Adrenal gland (tissue), 5 donors: ENCODE data around the gene DENND5B.

Experiments used
- POLR2A ChIP-seq, 2 donors: fragments of 450-650 bp; IDR thresholded peaks; one replicate each; pipeline ENCODE4 v1.6.1; 2017; ENCODE audit warnings: antibody characterized with exemption in 2 of 2, mild to moderate bottlenecking in 2 of 2, moderate library complexity in 1 of 2
- TF ChIP-seq, protein P1 (sequence below), 6 experiments: fragments of 450-650 bp in 4 of 6; fragments of 200-600 bp in 2 of 6; sonication (generic) in 1 of 6; IDR thresholded peaks; 1 replicate in 5 of 6; 2 replicates in 1 of 6; pipeline versions ENCODE4 v1.5.1 to v1.8.0; 2016 to 2021; ENCODE audit warnings: antibody characterized with exemption in 6 of 6, mild to moderate bottlenecking in 2 of 6, moderate library complexity in 1 of 6
- donor health status: DM: no; HTN: no; CAD: no.

DNA sequence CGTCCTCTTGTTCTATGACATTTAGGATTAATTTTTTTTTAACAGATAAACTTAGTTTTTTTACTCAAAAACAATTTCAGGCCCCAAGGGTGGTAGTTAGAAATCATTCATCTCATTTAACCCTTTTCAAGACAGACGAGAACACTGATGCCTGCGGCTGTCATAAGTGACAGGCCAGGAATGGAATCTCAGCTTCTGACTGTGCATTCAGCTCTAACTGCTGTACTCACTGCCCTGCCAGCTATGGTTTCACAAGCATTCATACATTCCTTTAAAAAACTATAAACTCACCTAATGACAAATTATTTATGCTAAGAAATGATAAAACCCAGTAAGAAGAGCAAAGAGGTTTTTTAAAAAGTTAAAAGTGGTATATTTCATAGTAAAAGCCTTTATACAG lies 8.8 kb downstream of the DENND5B start:
- TF ChIP-seq, protein P1, sequence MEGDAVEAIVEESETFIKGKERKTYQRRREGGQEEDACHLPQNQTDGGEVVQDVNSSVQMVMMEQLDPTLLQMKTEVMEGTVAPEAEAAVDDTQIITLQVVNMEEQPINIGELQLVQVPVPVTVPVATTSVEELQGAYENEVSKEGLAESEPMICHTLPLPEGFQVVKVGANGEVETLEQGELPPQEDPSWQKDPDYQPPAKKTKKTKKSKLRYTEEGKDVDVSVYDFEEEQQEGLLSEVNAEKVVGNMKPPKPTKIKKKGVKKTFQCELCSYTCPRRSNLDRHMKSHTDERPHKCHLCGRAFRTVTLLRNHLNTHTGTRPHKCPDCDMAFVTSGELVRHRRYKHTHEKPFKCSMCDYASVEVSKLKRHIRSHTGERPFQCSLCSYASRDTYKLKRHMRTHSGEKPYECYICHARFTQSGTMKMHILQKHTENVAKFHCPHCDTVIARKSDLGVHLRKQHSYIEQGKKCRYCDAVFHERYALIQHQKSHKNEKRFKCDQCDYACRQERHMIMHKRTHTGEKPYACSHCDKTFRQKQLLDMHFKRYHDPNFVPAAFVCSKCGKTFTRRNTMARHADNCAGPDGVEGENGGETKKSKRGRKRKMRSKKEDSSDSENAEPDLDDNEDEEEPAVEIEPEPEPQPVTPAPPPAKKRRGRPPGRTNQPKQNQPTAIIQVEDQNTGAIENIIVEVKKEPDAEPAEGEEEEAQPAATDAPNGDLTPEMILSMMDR (IDR thresholded peaks at IDR 0.05): no peak
- no peak for TF ChIP-seq POLR2A (IDR thresholded peaks at IDR 0.05)
